Measurements from ENCODE around the gene MUC5B. TPM values are rescaled to one million over a fixed set of nuclear protein-coding genes. Genes with fewer than 3 reads are reported as not detected.
A peak's percentile ranks its signal among the peaks of the same experiment; 100 is the strongest.

The MUC5B gene
- total and polyA plus RNA-seq, 11 donors = 0.01 TPM; not detected in 10

DNA sequence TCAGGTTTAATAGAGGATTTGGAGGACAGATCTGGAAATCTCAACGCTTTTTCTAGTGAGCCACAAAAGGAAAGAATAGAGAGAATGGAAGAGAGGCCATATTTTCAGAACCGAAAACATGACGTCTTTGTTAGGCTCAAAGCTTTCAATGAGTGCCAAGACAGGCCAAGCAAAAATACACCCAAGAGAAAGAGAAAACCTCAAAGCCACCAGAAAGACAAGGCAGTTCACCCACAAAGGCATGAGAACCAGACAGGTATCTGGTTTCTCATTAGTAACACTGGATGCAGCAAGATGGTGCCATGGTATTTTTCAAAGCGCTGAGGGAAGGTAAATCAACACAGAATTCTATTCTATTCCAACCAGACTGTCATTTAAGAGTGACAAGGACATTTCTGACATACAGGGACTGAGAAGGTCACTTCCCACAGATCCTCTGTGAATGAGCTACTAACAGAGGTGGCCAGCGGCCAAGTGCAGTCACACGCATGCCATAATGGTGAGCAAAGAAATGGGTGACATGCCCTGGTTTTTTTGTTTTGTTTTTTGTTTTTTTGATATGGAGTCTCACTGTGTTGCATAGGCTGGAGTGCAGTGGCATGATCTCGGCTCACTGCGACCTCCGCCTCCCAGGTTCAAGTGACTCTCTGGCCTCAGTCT, 44.7 kb downstream of the MUC5B start:
- WGBS, 4 donors = 79 to 84% (median 83%) methylated on average over 9 of the region's 9 CpGs
- Histone ChIP-seq H3K9me3 (no peaks in the 10 kb centered on the region), H3K27me3 (no peaks in the 10 kb centered on the region), H3K4me3 (no peak overlapping the region), H3K36me3 (no peaks in the 10 kb centered on the region), H3K4me1 (peaks cover 0 to 16% (median 6%) of the 10 kb centered on the region in 12 donors), H3K27ac (peak overlapping the region in 5 of 12 donors; percentile 8 to 62 (median 47))
- no peak for TF ChIP-seq POLR2A (IDR thresholded peaks at IDR 0.05)
- TF ChIP-seq, protein P1, sequence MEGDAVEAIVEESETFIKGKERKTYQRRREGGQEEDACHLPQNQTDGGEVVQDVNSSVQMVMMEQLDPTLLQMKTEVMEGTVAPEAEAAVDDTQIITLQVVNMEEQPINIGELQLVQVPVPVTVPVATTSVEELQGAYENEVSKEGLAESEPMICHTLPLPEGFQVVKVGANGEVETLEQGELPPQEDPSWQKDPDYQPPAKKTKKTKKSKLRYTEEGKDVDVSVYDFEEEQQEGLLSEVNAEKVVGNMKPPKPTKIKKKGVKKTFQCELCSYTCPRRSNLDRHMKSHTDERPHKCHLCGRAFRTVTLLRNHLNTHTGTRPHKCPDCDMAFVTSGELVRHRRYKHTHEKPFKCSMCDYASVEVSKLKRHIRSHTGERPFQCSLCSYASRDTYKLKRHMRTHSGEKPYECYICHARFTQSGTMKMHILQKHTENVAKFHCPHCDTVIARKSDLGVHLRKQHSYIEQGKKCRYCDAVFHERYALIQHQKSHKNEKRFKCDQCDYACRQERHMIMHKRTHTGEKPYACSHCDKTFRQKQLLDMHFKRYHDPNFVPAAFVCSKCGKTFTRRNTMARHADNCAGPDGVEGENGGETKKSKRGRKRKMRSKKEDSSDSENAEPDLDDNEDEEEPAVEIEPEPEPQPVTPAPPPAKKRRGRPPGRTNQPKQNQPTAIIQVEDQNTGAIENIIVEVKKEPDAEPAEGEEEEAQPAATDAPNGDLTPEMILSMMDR (IDR thresholded peaks at IDR 0.05) = no peak
- ATAC-seq = peak in 2 of 4 donors; percentile 30 to 51
- intact Hi-C loops (cut with DNase I) = loop anchor here in 3 of 10 donors (10.0 kb wide), 1 partner anchor 247 kb away; no protein-coding TSS in a partner anchor
- peak in 2 of 5 donors; percentile 54 to 66 for DNase-seq

DNA sequence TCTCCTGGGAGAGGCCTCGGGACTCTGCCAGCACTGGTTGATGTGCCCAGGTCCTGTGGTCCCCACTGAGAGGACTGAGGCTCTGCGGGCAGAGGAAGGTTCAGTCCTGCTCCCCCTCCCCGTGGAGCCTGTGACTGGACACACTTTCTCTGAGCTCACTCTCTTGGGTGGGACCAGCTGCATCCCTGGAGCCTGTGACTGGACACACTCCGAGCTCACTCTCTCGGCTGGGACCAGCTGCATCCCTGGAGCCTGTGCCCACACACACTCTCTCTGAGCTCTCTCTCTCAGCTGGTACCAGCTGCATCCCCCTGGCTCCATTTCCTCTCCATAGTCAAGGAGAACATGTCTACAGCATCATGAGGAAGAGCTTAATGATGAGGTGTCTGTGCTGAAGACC, 47.1 kb downstream of the MUC5B start:
- ATAC-seq = peak in 1 of 4 donors; percentile 26
- Histone ChIP-seq H3K4me1 (peaks cover 0 to 10% (median 0%) of the 10 kb centered on the region in 12 donors), H3K27me3 (no peaks in the 10 kb centered on the region), H3K4me3 (no peak overlapping the region), H3K27ac (no peak overlapping the region), H3K36me3 (peaks cover 0 to 11% (median 2%) of the 10 kb centered on the region in 9 donors), H3K9me3 (no peaks in the 10 kb centered on the region)
- TF ChIP-seq POLR2A (IDR thresholded peaks at IDR 0.05) = no peak
- TF ChIP-seq, protein P1 (IDR thresholded peaks at IDR 0.05) = no peak
- DNase-seq = peak in 1 of 5 donors; percentile 30
- intact Hi-C loops (cut with DNase I) = loop anchor here in 3 of 10 donors (10.0 kb wide), 1 partner anchor 245 kb away; no protein-coding TSS in a partner anchor
- WGBS, 4 donors = 59 to 89% (median 81%) methylated on average over 2 to 5 of the region's 5 CpGs

DNA sequence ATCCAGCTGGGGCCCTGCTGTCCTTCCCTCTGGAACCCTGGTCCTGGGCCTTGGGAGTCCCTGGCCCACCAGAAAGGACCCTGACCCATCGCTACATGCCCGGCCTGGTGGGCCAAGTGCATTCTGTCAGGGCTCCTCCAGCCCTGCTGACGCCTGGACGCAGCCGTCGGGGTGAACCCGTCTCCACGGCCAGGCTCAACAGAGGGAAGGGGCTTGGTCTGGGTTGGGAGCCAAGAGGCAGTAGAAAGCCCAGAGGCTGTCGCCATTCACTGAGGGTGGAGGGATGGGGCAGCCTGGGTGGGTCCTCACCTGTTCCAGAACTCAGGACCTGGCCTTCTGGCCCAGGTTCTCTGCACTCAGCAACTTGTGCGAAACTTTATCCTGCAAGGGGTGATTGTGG, 47.6 kb downstream of the MUC5B start:
- intact Hi-C loops (cut with DNase I) = no loop called here
- WGBS, 4 donors = 91 to 94% (median 93%) methylated on average over 9 to 10 of the region's 10 CpGs
- H3K4me3 ChIP-seq = no peak overlapping the region
- DNase-seq (peak in 2 of 5 donors; percentile 17 to 52), ATAC-seq (no peak)
- peaks cover 0 to 14% (median 7%) of the 10 kb centered on the region in 9 donors for H3K36me3 ChIP-seq
- H3K4me1 ChIP-seq = peaks cover 0 to 10% (median 0%) of the 10 kb centered on the region in 12 donors
- no peak overlapping the region for H3K27ac ChIP-seq
- TF ChIP-seq, protein P1 (IDR thresholded peaks at IDR 0.05) = no peak
- no peak for TF ChIP-seq POLR2A (IDR thresholded peaks at IDR 0.05)
- no peaks in the 10 kb centered on the region for H3K9me3 ChIP-seq
- no peaks in the 10 kb centered on the region for H3K27me3 ChIP-seq

DNA sequence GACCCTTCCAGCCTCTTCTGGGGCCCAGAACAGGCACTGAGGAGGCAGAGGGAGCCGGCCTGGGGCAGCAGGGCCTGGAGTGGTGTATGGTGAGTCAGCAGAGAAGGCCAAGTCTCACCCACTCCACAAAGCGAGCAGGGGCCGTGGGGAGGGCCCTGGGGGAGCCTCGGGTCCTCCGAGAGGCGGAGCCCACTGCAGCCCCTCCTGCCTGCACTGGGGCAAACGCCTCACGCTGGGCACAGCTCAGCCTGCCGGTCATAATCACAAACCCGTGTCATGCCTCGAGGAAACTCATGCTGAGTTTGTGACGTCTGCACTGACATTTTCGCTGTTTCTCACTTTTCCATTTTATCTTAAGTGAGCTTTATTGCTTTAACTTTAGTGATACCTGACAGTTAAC, 48.1 kb downstream of the MUC5B start:
- no peak for ATAC-seq
- DNase-seq = peak in 2 of 5 donors; percentile 14 to 53

More for the DNA sequence above, 48.1 kb downstream of the MUC5B start:
- H3K4me1 ChIP-seq = peaks cover 0 to 15% (median 1%) of the 10 kb centered on the region in 12 donors
- H3K27ac ChIP-seq = no peak overlapping the region
- 58 to 66% (median 65%) methylated on average over 13 of the region's 13 CpGs for WGBS, 4 donors
- peaks cover 0 to 19% (median 12%) of the 10 kb centered on the region in 9 donors for H3K36me3 ChIP-seq
- no peak overlapping the region for H3K4me3 ChIP-seq
- TF ChIP-seq POLR2A (IDR thresholded peaks at IDR 0.05) = no peak
- TF ChIP-seq, protein P1 (IDR thresholded peaks at IDR 0.05) = no peak
- intact Hi-C loops (cut with DNase I) = no loop called here
- no peaks in the 10 kb centered on the region for H3K27me3 ChIP-seq
- H3K9me3 ChIP-seq = no peaks in the 10 kb centered on the region

Data from heart left ventricle (tissue), 16 donors.